ENCODE results near the gene ISG15. TPM values are rescaled to one million over a fixed set of nuclear protein-coding genes. Genes with fewer than 3 reads are reported as not detected.

ISG15 gene
- total RNA-seq, 1 donor, result 90.5 TPM

DNA sequence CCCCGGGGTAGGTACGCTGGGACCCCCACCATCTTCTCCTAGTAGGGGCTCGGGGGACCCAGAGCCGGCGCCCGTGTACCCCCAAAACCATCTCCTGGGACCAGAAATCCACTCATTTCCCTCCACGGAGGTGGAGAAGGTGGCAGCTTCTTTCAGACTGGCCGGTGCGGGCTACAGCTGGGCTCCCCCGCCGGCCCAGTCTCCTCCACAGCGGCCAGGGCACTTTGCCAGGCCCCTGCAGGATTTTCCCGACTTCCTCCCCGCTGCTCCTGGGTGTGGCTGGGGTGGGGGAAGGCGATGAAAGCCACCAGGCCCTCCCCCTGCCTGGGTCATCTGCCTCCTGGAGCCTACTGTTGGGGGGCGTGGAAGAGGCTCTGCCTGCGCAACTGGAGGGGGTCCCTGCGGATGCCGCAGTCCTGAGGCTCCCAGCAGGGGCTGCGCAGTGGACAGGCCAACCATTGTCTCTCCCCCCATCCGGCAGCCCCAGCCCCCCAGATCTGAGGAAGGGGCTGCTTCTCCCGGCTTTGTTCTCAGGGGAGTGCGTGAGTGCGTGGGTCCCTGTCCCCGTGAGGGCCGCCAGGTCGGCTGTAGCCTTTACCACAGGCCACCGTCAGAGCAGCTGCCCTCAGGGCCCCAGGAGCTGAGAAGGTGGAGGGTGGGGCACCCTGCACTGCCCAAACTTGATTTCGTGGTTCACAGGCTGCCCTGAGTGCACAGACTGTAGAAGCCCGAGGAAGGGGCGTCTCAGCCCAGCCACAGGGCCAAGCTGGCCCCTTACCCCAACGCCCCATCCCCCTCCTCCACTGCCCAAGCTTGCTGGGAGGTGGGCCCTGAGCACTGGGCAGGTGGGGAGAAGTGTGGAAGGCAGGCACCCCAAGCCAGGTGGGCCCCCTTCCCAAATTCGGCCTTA is 8.0 kb downstream of the ISG15 start:
- Histone ChIP-seq H2AFZ (ENCODE audit: low read length) (no peak overlapping the region), H3K36me3 (ENCODE audit: insufficient read depth, low read length) (no peaks in the 10 kb centered on the region), H3K4me1 (ENCODE audit: insufficient read depth, low read length) (peaks cover 3% of the 10 kb centered on the region), H3K79me2 (ENCODE audit: insufficient read depth, low read length) (no peaks in the 10 kb centered on the region), H3K27me3 (ENCODE audit: insufficient read depth, low read length) (no peaks in the 10 kb centered on the region), H3K4me2 (ENCODE audit: insufficient read depth, low read length) (peak overlapping the region; percentile 61), H4K20me1 (ENCODE audit: insufficient read depth, low read length) (peaks cover 4% of the 10 kb centered on the region), H3K4me3 (ENCODE audit: insufficient read depth, low read length) (peak overlapping the region; percentile 66), H3K27ac (ENCODE audit: low read depth, low read length) (no peak overlapping the region), H3K9me3 (ENCODE audit: low read depth, low read length) (no peaks in the 10 kb centered on the region)
- TF ChIP-seq, protein P1, sequence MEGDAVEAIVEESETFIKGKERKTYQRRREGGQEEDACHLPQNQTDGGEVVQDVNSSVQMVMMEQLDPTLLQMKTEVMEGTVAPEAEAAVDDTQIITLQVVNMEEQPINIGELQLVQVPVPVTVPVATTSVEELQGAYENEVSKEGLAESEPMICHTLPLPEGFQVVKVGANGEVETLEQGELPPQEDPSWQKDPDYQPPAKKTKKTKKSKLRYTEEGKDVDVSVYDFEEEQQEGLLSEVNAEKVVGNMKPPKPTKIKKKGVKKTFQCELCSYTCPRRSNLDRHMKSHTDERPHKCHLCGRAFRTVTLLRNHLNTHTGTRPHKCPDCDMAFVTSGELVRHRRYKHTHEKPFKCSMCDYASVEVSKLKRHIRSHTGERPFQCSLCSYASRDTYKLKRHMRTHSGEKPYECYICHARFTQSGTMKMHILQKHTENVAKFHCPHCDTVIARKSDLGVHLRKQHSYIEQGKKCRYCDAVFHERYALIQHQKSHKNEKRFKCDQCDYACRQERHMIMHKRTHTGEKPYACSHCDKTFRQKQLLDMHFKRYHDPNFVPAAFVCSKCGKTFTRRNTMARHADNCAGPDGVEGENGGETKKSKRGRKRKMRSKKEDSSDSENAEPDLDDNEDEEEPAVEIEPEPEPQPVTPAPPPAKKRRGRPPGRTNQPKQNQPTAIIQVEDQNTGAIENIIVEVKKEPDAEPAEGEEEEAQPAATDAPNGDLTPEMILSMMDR (IDR thresholded peaks at IDR 0.05; ENCODE audit: extremely low read depth, low read depth, low read length), result no peak
- DNase-seq (ENCODE audit: insufficient read length, low spot score, missing footprints), result peak; percentile 98

DNA sequence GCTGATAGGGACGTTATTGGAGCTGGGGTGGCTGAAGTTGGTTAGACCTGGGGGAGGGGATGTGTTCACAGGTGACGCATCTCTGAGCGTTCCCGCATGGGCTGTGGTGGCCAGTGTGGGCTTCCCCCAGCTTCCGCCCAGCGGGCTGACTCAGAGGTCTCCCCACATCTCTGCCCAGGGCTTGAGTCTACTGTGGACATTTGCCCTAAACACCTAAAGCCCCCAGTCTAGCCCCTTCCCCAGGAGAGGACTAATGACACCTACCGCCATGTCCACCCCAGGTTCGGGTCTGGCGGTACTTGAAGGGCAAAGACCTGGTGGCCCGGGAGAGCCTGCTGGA is 8.6 kb downstream of the ISG15 start:
- Histone ChIP-seq H3K79me2 (ENCODE audit: insufficient read depth, low read length) (no peaks in the 10 kb centered on the region), H3K9me3 (ENCODE audit: low read depth, low read length) (no peaks in the 10 kb centered on the region), H4K20me1 (ENCODE audit: insufficient read depth, low read length) (peaks cover 4% of the 10 kb centered on the region), H3K4me1 (ENCODE audit: insufficient read depth, low read length) (peaks cover 3% of the 10 kb centered on the region), H2AFZ (ENCODE audit: low read length) (no peak overlapping the region), H3K27me3 (ENCODE audit: insufficient read depth, low read length) (no peaks in the 10 kb centered on the region), H3K36me3 (ENCODE audit: insufficient read depth, low read length) (no peaks in the 10 kb centered on the region), H3K4me3 (ENCODE audit: insufficient read depth, low read length) (no peak overlapping the region), H3K4me2 (ENCODE audit: insufficient read depth, low read length) (no peak overlapping the region), H3K27ac (ENCODE audit: low read depth, low read length) (no peak overlapping the region)
- TF ChIP-seq, protein P1 (IDR thresholded peaks at IDR 0.05; ENCODE audit: extremely low read depth, low read depth, low read length), result no peak
- DNase-seq (ENCODE audit: insufficient read length, low spot score, missing footprints), result no peak

DNA sequence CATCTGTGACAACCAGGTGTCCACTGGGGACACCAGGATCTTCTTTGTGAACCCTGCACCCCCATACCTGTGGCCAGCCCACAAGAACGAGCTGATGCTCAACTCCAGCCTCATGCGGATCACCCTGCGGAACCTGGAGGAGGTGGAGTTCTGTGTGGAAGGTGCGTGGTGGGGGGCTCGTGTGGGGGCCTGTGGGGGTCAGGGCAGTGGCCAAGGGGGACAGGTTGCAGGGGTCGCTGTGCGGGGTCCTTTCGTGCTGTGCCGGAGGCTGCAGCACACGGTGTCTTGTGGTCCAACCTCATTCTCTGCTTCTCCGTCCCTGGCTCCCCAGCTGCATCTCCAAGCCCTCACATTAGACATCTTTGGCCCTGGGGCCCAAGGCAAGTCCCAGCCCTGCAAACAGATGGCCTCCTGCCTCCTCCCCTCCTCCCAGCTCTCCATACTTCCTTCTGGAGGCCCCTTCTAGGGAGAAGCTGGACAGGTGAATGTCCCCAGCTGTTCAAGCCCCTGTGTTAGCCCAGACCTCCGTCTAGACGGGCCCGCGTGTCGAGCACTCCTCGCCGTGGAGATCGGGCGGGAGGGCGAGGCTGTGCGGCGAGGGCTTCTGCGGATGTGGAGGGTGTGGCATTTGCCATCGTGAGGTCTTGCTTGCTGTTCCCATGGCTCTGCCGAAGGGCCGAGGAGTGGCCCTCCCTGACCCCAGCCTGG is 9.2 kb downstream of the ISG15 start:
- Histone ChIP-seq H3K79me2 (ENCODE audit: insufficient read depth, low read length) (no peaks in the 10 kb centered on the region), H4K20me1 (ENCODE audit: insufficient read depth, low read length) (peaks cover 4% of the 10 kb centered on the region), H3K36me3 (ENCODE audit: insufficient read depth, low read length) (no peaks in the 10 kb centered on the region), H3K9me3 (ENCODE audit: low read depth, low read length) (no peaks in the 10 kb centered on the region), H3K27me3 (ENCODE audit: insufficient read depth, low read length) (no peaks in the 10 kb centered on the region), H3K4me1 (ENCODE audit: insufficient read depth, low read length) (peaks cover 3% of the 10 kb centered on the region), H3K27ac (ENCODE audit: low read depth, low read length) (no peak overlapping the region), H3K4me3 (ENCODE audit: insufficient read depth, low read length) (no peak overlapping the region), H3K4me2 (ENCODE audit: insufficient read depth, low read length) (no peak overlapping the region), H2AFZ (ENCODE audit: low read length) (no peak overlapping the region)
- TF ChIP-seq, protein P1 (IDR thresholded peaks at IDR 0.05; ENCODE audit: extremely low read depth, low read depth, low read length), result no peak
- no peak for DNase-seq (ENCODE audit: insufficient read length, low spot score, missing footprints)

DNA sequence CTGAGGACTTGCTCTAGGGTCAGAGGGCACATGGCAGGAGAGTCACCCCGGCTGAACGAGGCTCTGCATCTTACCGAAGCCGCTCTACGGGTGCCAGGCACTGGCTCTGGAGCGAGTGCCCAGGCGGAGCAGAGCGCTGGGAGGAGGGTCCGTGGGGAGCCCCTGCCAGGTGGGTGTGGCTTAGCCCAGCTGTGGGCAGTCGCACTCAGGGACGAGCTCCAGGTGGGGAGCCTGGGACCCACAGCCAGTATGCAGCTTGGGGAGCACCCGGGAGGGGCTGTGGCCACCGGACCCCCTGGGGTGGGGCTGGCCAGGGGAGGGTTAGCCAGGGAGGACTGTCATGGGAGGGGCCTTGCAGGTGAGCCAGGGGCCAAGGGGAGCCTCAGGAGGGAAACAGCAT is 10.4 kb downstream of the ISG15 start:
- DNase-seq (ENCODE audit: insufficient read length, low spot score, missing footprints), result no peak
- Histone ChIP-seq H3K4me2 (ENCODE audit: insufficient read depth, low read length) (no peak overlapping the region), H3K27me3 (ENCODE audit: insufficient read depth, low read length) (no peaks in the 10 kb centered on the region), H3K79me2 (ENCODE audit: insufficient read depth, low read length) (no peaks in the 10 kb centered on the region), H3K36me3 (ENCODE audit: insufficient read depth, low read length) (no peaks in the 10 kb centered on the region), H3K4me3 (ENCODE audit: insufficient read depth, low read length) (no peak overlapping the region), H3K9me3 (ENCODE audit: low read depth, low read length) (no peaks in the 10 kb centered on the region), H2AFZ (ENCODE audit: low read length) (no peak overlapping the region), H3K27ac (ENCODE audit: low read depth, low read length) (no peak overlapping the region), H4K20me1 (ENCODE audit: insufficient read depth, low read length) (peaks cover 4% of the 10 kb centered on the region), H3K4me1 (ENCODE audit: insufficient read depth, low read length) (peaks cover 3% of the 10 kb centered on the region)
- TF ChIP-seq, protein P1 (IDR thresholded peaks at IDR 0.05; ENCODE audit: extremely low read depth, low read depth, low read length), result no peak
